Tibial nerve (tissue), 4 donors: Measurements from ENCODE around the gene LYPD3.

Experiments
- EP300 ChIP-seq, 2 donors: sonication (generic); formaldehyde crosslinking; IDR thresholded peaks; one replicate each; pipeline ENCODE4 v1.6.1; 2017; ENCODE audit warnings: antibody characterized with exemption in 2 of 2, mild to moderate bottlenecking in 1 of 2
- POLR2A ChIP-seq, 2 donors: fragments of 450-650 bp; IDR thresholded peaks; one replicate each; pipeline ENCODE4 v1.6.1; 2017; ENCODE audit warnings: antibody characterized with exemption in 2 of 2, mild to moderate bottlenecking in 2 of 2, moderate library complexity in 2 of 2
- TF ChIP-seq, protein P1 (sequence below), 5 experiments: fragments of 200-600 bp in 3 of 5; fragments of 450-650 bp in 2 of 5; sonication (generic) in 3 of 5; IDR thresholded peaks; one replicate each; pipeline ENCODE4 v1.5.1; 2016 to 2019; ENCODE audit warnings: antibody characterized with exemption in 5 of 5, mild to moderate bottlenecking in 3 of 5, moderate library complexity in 2 of 5

DNA sequence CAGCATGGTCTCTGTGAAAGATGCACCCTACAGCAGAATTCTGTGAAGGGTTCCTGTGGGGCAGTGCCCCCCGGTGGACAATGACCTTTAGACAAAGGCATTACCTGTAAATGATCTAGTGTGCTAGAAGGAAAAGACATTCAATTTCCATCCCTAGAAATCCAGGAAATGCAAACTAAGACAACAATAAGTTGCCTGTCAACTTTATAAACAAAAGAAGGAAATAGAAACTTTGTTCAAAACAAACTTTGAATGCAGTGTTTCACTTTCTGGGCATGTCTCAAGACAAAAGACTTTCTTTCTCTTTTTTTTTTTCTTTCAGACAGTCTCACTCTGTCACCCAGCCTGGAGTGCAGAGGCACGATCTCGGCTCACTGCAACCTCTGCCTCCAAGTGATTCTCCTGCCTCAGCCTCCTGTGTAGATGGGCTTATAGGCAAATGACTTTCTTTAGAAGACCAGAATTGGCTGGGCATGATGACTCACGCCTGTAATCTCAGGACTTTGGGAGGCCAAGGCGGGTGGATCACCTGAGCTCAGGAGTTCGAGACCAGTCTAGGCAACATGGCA lies 35.2 kb downstream of the LYPD3 start:
- TF ChIP-seq, protein P1, sequence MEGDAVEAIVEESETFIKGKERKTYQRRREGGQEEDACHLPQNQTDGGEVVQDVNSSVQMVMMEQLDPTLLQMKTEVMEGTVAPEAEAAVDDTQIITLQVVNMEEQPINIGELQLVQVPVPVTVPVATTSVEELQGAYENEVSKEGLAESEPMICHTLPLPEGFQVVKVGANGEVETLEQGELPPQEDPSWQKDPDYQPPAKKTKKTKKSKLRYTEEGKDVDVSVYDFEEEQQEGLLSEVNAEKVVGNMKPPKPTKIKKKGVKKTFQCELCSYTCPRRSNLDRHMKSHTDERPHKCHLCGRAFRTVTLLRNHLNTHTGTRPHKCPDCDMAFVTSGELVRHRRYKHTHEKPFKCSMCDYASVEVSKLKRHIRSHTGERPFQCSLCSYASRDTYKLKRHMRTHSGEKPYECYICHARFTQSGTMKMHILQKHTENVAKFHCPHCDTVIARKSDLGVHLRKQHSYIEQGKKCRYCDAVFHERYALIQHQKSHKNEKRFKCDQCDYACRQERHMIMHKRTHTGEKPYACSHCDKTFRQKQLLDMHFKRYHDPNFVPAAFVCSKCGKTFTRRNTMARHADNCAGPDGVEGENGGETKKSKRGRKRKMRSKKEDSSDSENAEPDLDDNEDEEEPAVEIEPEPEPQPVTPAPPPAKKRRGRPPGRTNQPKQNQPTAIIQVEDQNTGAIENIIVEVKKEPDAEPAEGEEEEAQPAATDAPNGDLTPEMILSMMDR (IDR thresholded peaks at IDR 0.05): no peak
- TF ChIP-seq POLR2A (IDR thresholded peaks at IDR 0.05) (no peak), EP300 (IDR thresholded peaks at IDR 0.05) (no peak)
